IMR-90 (cell line): ENCODE data around the gene TRIM47. TPM values are rescaled to one million over a fixed set of nuclear protein-coding genes. Genes with fewer than 3 reads are reported as not detected.

ENCODE experiments used
- ATAC-seq: fragments of 200-7000 bp; cut with Tn5 transposase; 2 replicates; pipeline ENCODE4 v1.9.1; 2020; ENCODE audit warnings: low read depth, mild to moderate bottlenecking, moderate library complexity
- BruUV-seq: library from RNA; stranded (reverse); fragments of 400-500 nt; replicated peaks from 2 replicates; lab custom pipeline; 2021; lab: Mats Ljungman, UMichigan
- CTCF ChIA-PET: fragments of 300-600 bp; formaldehyde crosslinking; extraction: SDS; loops from one replicate; lab custom pipeline; 2021; ENCODE audit warnings: antibody characterized with exemption; lab: Yijun Ruan, JAX
- POLR2A ChIA-PET: fragments of 300-600 bp; sonication (Branson Sonifier 250); formaldehyde crosslinking; loops from one replicate; lab custom pipeline; 2022; ENCODE audit warnings: antibody characterized with exemption; ENCODE audit not compliant: unreplicated experiment; lab: Charles Lee
- DNase-seq: peaks from one replicate; pipeline ENCODE4 v3.0.0; 2013
- H2AFZ ChIP-seq: replicated peaks from 2 replicates; pipeline ENCODE3; 2013; ENCODE audit warnings: low read length, mild to moderate bottlenecking; ENCODE audit not compliant: poor library complexity
- H2AK5ac ChIP-seq: 2 replicates; pipeline ENCODE4 v1.6.1; 2013; ENCODE audit warnings: low read depth, low read length, inconsistent platforms
- H2AK9ac ChIP-seq: replicated peaks from 2 replicates; pipeline ENCODE3; 2013; ENCODE audit warnings: mild to moderate bottlenecking, low read depth, low read length, moderate library complexity; ENCODE audit not compliant: poor library complexity
- H2BK120ac ChIP-seq: 2 replicates; pipeline ENCODE4 v1.6.1; 2013; ENCODE audit warnings: low read depth, low read length, inconsistent platforms
- H2BK15ac ChIP-seq: 3 replicates; pipeline ENCODE4 v1.6.1; 2013; ENCODE audit warnings: low read depth, low read length, inconsistent platforms
- H2BK20ac ChIP-seq: 2 replicates; pipeline ENCODE4 v1.6.1; 2013; ENCODE audit warnings: low read depth, mild to moderate bottlenecking, inconsistent platforms, low read length, moderate library complexity
- H2BK5ac ChIP-seq: 2 replicates; pipeline ENCODE4 v1.6.1; 2013; ENCODE audit warnings: mild to moderate bottlenecking, low read depth, low read length, inconsistent platforms; ENCODE audit not compliant: poor library complexity, severe bottlenecking
- H3K14ac ChIP-seq: replicated peaks from 2 replicates; pipeline ENCODE4 v1.6.1; 2013; ENCODE audit warnings: low read depth, low read length, inconsistent platforms
- H3K18ac ChIP-seq: 2 replicates; pipeline ENCODE4 v1.6.1; 2013; ENCODE audit warnings: low read depth, low read length, control low read depth
- H3K23ac ChIP-seq: 2 replicates; pipeline ENCODE4 v1.6.1; 2013; ENCODE audit warnings: low read depth, low read length, inconsistent platforms
- H3K27ac ChIP-seq: 2 replicates; pipeline ENCODE4 v1.5.1; 2013; ENCODE audit warnings: mild to moderate bottlenecking, control low read depth, low read length; ENCODE audit not compliant: insufficient read depth
- H3K27me3 ChIP-seq: 2 replicates; pipeline ENCODE4 v1.6.1; 2013; ENCODE audit warnings: low read length; ENCODE audit not compliant: control insufficient read depth, insufficient read depth
- H3K36me3 ChIP-seq: 2 replicates; pipeline ENCODE4 v1.6.1; 2013; ENCODE audit warnings: low read length, mixed read lengths; ENCODE audit not compliant: control insufficient read depth, insufficient read depth
- H3K4ac ChIP-seq: 2 replicates; pipeline ENCODE4 v1.6.1; 2013; ENCODE audit warnings: low read depth, low read length, inconsistent platforms
- H3K4me1 ChIP-seq: 2 replicates; pipeline ENCODE4 v1.6.1; 2013; ENCODE audit warnings: low read length, mixed read lengths; ENCODE audit not compliant: control insufficient read depth, insufficient read depth
- H3K4me2 ChIP-seq: 2 replicates; pipeline ENCODE4 v1.6.1; 2013; ENCODE audit warnings: low read depth, mild to moderate bottlenecking, control low read depth, low read length, moderate library complexity
- H3K4me3 ChIP-seq: 2 replicates; pipeline ENCODE4 v1.5.1; 2013; ENCODE audit warnings: low read depth, mild to moderate bottlenecking, control low read depth, low read length, moderate library complexity; ENCODE audit not compliant: insufficient read depth
- H3K56ac ChIP-seq: 2 replicates; pipeline ENCODE4 v1.6.1; 2013; ENCODE audit warnings: low read length, inconsistent platforms; ENCODE audit not compliant: insufficient read depth; ENCODE audit errors: extremely low read depth
- H3K79me1 ChIP-seq, 2 experiments: 2 replicates each; pipeline ENCODE4 v1.6.1; 2013; ENCODE audit warnings: low read length in 2 of 2, inconsistent platforms in 1 of 2, low read depth in 1 of 2
- H3K9ac ChIP-seq: 2 replicates; pipeline ENCODE4 v1.6.1; 2013; ENCODE audit warnings: low read depth, low read length, control low read depth
- H3K9me1 ChIP-seq: 2 replicates; pipeline ENCODE4 v1.6.1; 2013; ENCODE audit warnings: low read length, inconsistent platforms; ENCODE audit not compliant: insufficient read depth
- H3K9me3 ChIP-seq: 2 replicates; pipeline ENCODE4 v1.6.1; 2013; ENCODE audit warnings: low read length; ENCODE audit not compliant: control insufficient read depth, insufficient read depth
- H4K20me1 ChIP-seq: 2 replicates; pipeline ENCODE4 v1.6.1; 2013; ENCODE audit warnings: low read length, inconsistent platforms; ENCODE audit not compliant: insufficient read depth
- H4K5ac ChIP-seq: 2 replicates; pipeline ENCODE4 v1.6.1; 2013; ENCODE audit warnings: mild to moderate bottlenecking, low read depth, low read length, control low read depth
- H4K8ac ChIP-seq, 2 experiments: 2 replicates each; pipeline ENCODE4 v1.6.1; 2013; ENCODE audit warnings: low read depth in 2 of 2, low read length in 2 of 2, control low read depth in 1 of 2, inconsistent platforms in 1 of 2
- H4K91ac ChIP-seq: 2 replicates; pipeline ENCODE4 v1.6.1; 2013; ENCODE audit warnings: low read depth, low read length, inconsistent platforms; ENCODE audit not compliant: insufficient read depth
- CTCF ChIP-seq: conservative IDR thresholded peaks from 2 replicates; pipeline ENCODE4 v1.5.1; 2012; ENCODE audit warnings: mild to moderate bottlenecking, low read depth, low read length, improper control_type of control experiment
- FOS ChIP-seq: fragments of 150-350 bp; IDR thresholded peaks from 2 replicates; pipeline ENCODE4 v1.6.1; 2016; ENCODE audit warnings: low read depth, low read length
- MAFK ChIP-seq: IDR thresholded peaks from 2 replicates; pipeline ENCODE4 v1.6.1; 2012; ENCODE audit warnings: low read depth, low read length, improper control_type of control experiment
- NFE2L2 ChIP-seq: fragments of 150-350 bp; IDR thresholded peaks from 2 replicates; pipeline ENCODE4 v1.6.1; 2016; ENCODE audit warnings: low read depth, mild to moderate bottlenecking, low read length
- RAD21 ChIP-seq: IDR thresholded peaks from 2 replicates; pipeline ENCODE4 v1.6.1; 2012; ENCODE audit warnings: low read length, improper control_type of control experiment
- RCOR1 ChIP-seq: IDR thresholded peaks from 2 replicates; pipeline ENCODE4 v1.6.1; 2012; ENCODE audit warnings: mild to moderate bottlenecking, low read length, improper control_type of control experiment; ENCODE audit not compliant: insufficient replicate concordance
- RFX5 ChIP-seq: IDR thresholded peaks from 2 replicates; pipeline ENCODE4 v1.8.0; 2012; ENCODE audit warnings: low read depth, mild to moderate bottlenecking, low read length, moderate library complexity
- SMC3 ChIP-seq: fragments of 150-350 bp; IDR thresholded peaks from 2 replicates; pipeline ENCODE4 v1.6.1; 2016; ENCODE audit warnings: low read depth, mild to moderate bottlenecking, antibody characterized with exemption, low read length, moderate library complexity
- WGBS, 2 experiments: methylation state at CpG; one replicate each; pipeline versions ENCODE4 v1.1.5 to v1.1.7; 2013; ENCODE audit warnings: missing lambda C conversion rate in 2 of 2; ENCODE audit not compliant: insufficient read length in 1 of 2; ENCODE audit errors: extremely low coverage in 2 of 2; 5-methylcytosine and 5-hydroxymethylcytosine counted together
- dilution Hi-C: fragments of 300-500 bp; cut with HindIII; formaldehyde crosslinking; loops from one replicate; pipeline ENCODE4 v1.14.3; 2018; ENCODE audit warnings: low sequenced_read_pairs; ENCODE audit not compliant: unreplicated experiment
- in situ Hi-C: fragments of 300-500 bp; cut with MboI; formaldehyde crosslinking; loops from 3 replicates; pipeline ENCODE4 v1.14.3; 2019; ENCODE audit warnings: low sequenced_read_pairs, inconsistent platforms, mixed read lengths
- intact Hi-C: fragments of 100-400 bp; cut with micrococcal nuclease; formaldehyde crosslinking; loops from 2 replicates; pipeline ENCODE4 v1.10.0; 2022
- polyA plus RNA-seq, 3 experiments: library from polyadenylated mRNA; depleted of rRNA; stranded (reverse); fragments of >200 nt; gene quantifications; 2 replicates each; pipeline ENCODE4 v1.2.3, GENCODE V29; 2012; ENCODE audit warnings: low replicate concordance in 1 of 3
- total RNA-seq: library from RNA; depleted of rRNA; stranded (reverse); fragments of >200 nt; gene quantifications from 2 replicates; pipeline ENCODE4 v1.2.3, GENCODE V29; 2012

The TRIM47 gene
- total and polyA plus RNA-seq, 2 of the 4 experiments (the other 2 are of a cell fraction) = 1.4 to 7.5 TPM

- Histone ChIP-seq H2BK20ac (no peak overlapping the region), H4K91ac (no peak overlapping the region), H2AK9ac (no peak overlapping the region), H3K18ac (no peak overlapping the region), H4K5ac (no peak overlapping the region), H2AK5ac (no peak overlapping the region), H3K4me3 (no peak overlapping the region), H2BK15ac (no peak overlapping the region), H3K27ac (no peak overlapping the region), H3K4me1 (no peaks in the 10 kb centered on the region), H3K9ac (no peak overlapping the region), H2AFZ (no peak overlapping the region), H3K79me1 (no peaks in the 10 kb centered on the region), H3K14ac (no peak overlapping the region), H4K20me1 (no peaks in the 10 kb centered on the region; the same call in 1 of the 2 replicates), H3K27me3 (no peaks in the 10 kb centered on the region), H3K4me2 (no peak overlapping the region), H3K23ac (no peak overlapping the region), H3K4ac (no peak overlapping the region), H4K8ac (no peak overlapping the region), H3K9me1 (peaks cover 5% of the 10 kb centered on the region; the same call in 1 of the 2 replicates), H3K56ac (no peak overlapping the region), H2BK120ac (no peak overlapping the region), H3K36me3 (peaks cover 12% of the 10 kb centered on the region), H3K9me3 (no peaks in the 10 kb centered on the region), H2BK5ac (no peak overlapping the region)
- DNase-seq = no peak
- WGBS, 2 experiments = 95% methylated on average over 4 of the region's 11 CpGs; no CpG with 5 or more reads in 1 of the 2 experiments
- no peak for ATAC-seq
- intact Hi-C loops = no loop called here
- CTCF ChIA-PET = no interaction called here
- no TSS peak for BruUV-seq
- in situ Hi-C loops = no loop called here
- dilution Hi-C loops = no loop called here
- POLR2A ChIA-PET = no interaction called here
- TF ChIP-seq FOS = no peak
- TF ChIP-seq NFE2L2 = no peak
- TF ChIP-seq CTCF = no peak
- no peak for TF ChIP-seq MAFK
- no peak for TF ChIP-seq RCOR1
- TF ChIP-seq SMC3 = no peak
- TF ChIP-seq RAD21 = no peak
- no peak for TF ChIP-seq RFX5
Measured at GRCh38 chr17:75925103-75925502, 46.7 kb upstream of the TRIM47 start.
